ENCODE measurements around the gene EPHA4. TPM values are rescaled to one million over a fixed set of nuclear protein-coding genes. Genes with fewer than 3 reads are reported as not detected.

The EPHA4 gene
- total RNA-seq, 1 donor from 2014 or later: 31.9 TPM

GRCh38 chr2:221572821-221573429 is 821 bp upstream of the EPHA4 start:
- Histone ChIP-seq H3K4me1 (peaks cover 3% of the 10 kb centered on the region), H3K36me3 (no peaks in the 10 kb centered on the region), H3K27ac (peak overlapping the region; percentile 81), H3K4me3 (peak overlapping the region; percentile 74), H3K27me3 (peaks cover 28% of the 10 kb centered on the region), H3K9me3 (no peaks in the 10 kb centered on the region)
- intact Hi-C loops (cut with DNase I): loop anchor here (5.0 kb wide), 1 partner anchor 881 kb away; no protein-coding TSS in a partner anchor
- no peak for TF ChIP-seq CTCF (IDR thresholded peaks at IDR 0.05)
- DNase-seq (peak; percentile 77), ATAC-seq (peak; percentile 49)

DNA sequence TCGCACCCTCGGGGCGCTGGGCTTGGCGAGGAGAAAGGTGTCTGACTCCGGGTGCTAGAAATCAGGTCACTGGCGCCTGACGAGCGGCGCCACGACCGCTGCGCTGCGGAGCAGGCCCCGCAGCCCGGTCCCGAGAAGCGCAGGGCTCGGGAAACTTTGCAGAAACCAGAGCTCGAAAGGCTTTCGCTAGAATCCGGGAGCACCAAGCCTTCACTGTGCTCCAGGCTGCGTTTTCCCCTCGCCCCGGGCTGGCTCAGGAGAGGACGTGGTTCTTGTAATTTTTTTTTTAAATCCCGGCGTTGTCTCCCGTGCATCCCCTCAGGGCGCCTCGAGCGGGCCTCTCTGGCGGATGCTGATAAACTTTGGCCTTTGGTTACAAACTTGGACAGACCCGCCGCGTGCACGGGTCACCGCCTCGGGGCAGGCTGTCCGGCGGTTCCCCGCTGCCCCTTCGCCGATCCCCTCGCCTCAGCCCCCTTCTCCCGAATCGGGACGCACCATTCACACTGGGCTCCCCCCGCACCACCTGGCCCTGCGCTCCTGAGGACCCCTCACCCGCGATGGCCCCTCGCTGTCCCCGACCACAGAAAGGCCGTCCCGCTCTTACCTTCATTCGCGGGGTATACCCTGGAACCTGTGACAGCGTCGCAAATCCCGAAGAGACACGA is 419 bp downstream of the EPHA4 start:
- intact Hi-C loops (cut with DNase I): loop anchor here (5.0 kb wide), 1 partner anchor 879 kb away; no protein-coding TSS in a partner anchor
- Histone ChIP-seq H3K36me3 (no peaks in the 10 kb centered on the region), H3K4me1 (peaks cover 3% of the 10 kb centered on the region), H3K9me3 (no peaks in the 10 kb centered on the region), H3K27me3 (peaks cover 38% of the 10 kb centered on the region), H3K27ac (peak overlapping the region; percentile 81), H3K4me3 (peak overlapping the region; percentile 74)
- peak; percentile 1 for ATAC-seq
- TF ChIP-seq CTCF (IDR thresholded peaks at IDR 0.05): no peak
- DNase-seq: peak; percentile 75

GRCh38 chr2:221571025-221571550 is 1.0 kb downstream of the EPHA4 start:
- H3K4me3 ChIP-seq: peak overlapping the region; percentile 74
- peak overlapping the region; percentile 40 for H3K27ac ChIP-seq
- peaks cover 38% of the 10 kb centered on the region for H3K27me3 ChIP-seq
- ATAC-seq: no peak
- no peaks in the 10 kb centered on the region for H3K9me3 ChIP-seq
- peaks cover 3% of the 10 kb centered on the region for H3K4me1 ChIP-seq
- no peak for TF ChIP-seq CTCF (IDR thresholded peaks at IDR 0.05)
- intact Hi-C loops (cut with DNase I): loop anchor here (5.0 kb wide), 1 partner anchor 879 kb away; no protein-coding TSS in a partner anchor
- DNase-seq: no peak
- no peaks in the 10 kb centered on the region for H3K36me3 ChIP-seq

DNA sequence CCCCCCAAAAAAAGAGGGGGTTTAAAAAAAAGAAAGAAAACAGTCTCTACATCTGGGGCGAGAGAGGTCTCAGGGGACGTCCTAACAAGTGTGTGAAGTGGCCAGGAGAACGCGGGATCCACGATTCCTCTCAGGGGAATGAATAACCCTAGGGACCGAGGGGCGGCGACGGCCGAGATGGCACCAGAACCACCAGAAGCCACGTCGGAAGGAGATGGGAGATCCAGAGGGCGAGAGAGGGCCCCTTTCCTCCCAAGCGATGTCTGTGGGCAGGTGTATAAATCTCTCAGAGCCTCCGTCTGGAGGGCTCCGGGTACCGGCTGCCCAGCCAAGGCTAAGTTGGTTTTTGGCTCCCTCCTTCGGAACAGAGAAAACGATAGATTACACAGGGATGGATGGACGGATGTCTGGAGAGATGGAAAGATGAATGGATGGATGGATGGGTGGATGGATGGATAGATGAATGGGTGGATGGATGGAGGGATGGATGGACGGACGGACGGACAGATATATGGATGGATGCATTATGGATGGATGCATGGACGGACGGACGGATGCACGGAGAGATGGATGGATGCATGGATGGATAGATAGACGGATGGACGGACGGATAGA is 1.7 kb downstream of the EPHA4 start:
- Histone ChIP-seq H3K27ac (no peak overlapping the region), H3K27me3 (peaks cover 38% of the 10 kb centered on the region), H3K9me3 (no peaks in the 10 kb centered on the region), H3K36me3 (no peaks in the 10 kb centered on the region), H3K4me3 (peak overlapping the region; percentile 74), H3K4me1 (peaks cover 3% of the 10 kb centered on the region)
- ATAC-seq: no peak
- intact Hi-C loops (cut with DNase I): loop anchor here (5.0 kb wide), 1 partner anchor 878 kb away; no protein-coding TSS in a partner anchor
- DNase-seq: no peak
- TF ChIP-seq CTCF (IDR thresholded peaks at IDR 0.05): no peak

- intact Hi-C loops (cut with DNase I): loop anchor here (5.0 kb wide), 1 partner anchor 878 kb away; no protein-coding TSS in a partner anchor
- ATAC-seq: no peak
- Histone ChIP-seq H3K4me3 (peak overlapping the region; percentile 74), H3K4me1 (peaks cover 3% of the 10 kb centered on the region), H3K27ac (no peak overlapping the region), H3K9me3 (no peaks in the 10 kb centered on the region), H3K27me3 (peaks cover 33% of the 10 kb centered on the region), H3K36me3 (no peaks in the 10 kb centered on the region)
- no peak for TF ChIP-seq CTCF (IDR thresholded peaks at IDR 0.05)
- no peak for DNase-seq
Observed at GRCh38 chr2:221569871-221570270, 2.2 kb downstream of the EPHA4 start.

Measured in upper lobe of right lung (tissue), 1 donor.